Tibial nerve (tissue), 4 donors: ENCODE measurements around the gene CDO1.

Experiments used
- CTCF ChIP-seq, 5 experiments: fragments of 200-600 bp in 3 of 5; fragments of 450-650 bp in 2 of 5; sonication (generic) in 3 of 5; IDR thresholded peaks; one replicate each; pipeline ENCODE4 v1.5.1; 2016 to 2019; ENCODE audit warnings: antibody characterized with exemption in 5 of 5, mild to moderate bottlenecking in 3 of 5, moderate library complexity in 2 of 5
- EP300 ChIP-seq, 2 donors: sonication (generic); formaldehyde crosslinking; IDR thresholded peaks; one replicate each; pipeline ENCODE4 v1.6.1; 2017; ENCODE audit warnings: antibody characterized with exemption in 2 of 2, mild to moderate bottlenecking in 1 of 2

GRCh38 chr5:115801152-115801551, 15.3 kb downstream of the CDO1 start:
- no peak for TF ChIP-seq CTCF (IDR thresholded peaks at IDR 0.05)
- TF ChIP-seq EP300 (IDR thresholded peaks at IDR 0.05) = no peak
